Neural progenitor cell (in vitro differentiated cells): ENCODE data around the gene DENND5B. TPM values are rescaled to one million over a fixed set of nuclear protein-coding genes. Genes with fewer than 3 reads are reported as not detected.

Experiments used
- DNase-seq: peaks from one replicate; pipeline ENCODE4 v3.0.0-alpha.2; 2016; ENCODE audit warnings: low spot score
- H2AFZ ChIP-seq: fragments of 200-600 bp; sonication (generic); replicated peaks from 2 replicates; pipeline ENCODE4 v1.6.1; 2016; ENCODE audit warnings: antibody characterized with exemption
- H3F3A ChIP-seq: fragments of 200-600 bp; sonication (generic); 2 replicates; pipeline ENCODE4 v1.6.1; 2016; ENCODE audit warnings: antibody characterized with exemption, low read depth
- H3K27ac ChIP-seq: fragments of 200-600 bp; sonication (generic); 2 replicates; pipeline ENCODE4 v1.5.1; 2016; ENCODE audit warnings: mild to moderate bottlenecking
- H3K27me3 ChIP-seq: fragments of 200-600 bp; sonication (generic); 2 replicates; pipeline ENCODE4 v1.6.1; 2016; ENCODE audit warnings: mild to moderate bottlenecking, moderate library complexity
- H3K36me3 ChIP-seq: fragments of 200-600 bp; sonication (generic); 2 replicates; pipeline ENCODE4 v1.5.1; 2016
- H3K4me1 ChIP-seq: fragments of 200-600 bp; sonication (generic); 2 replicates; pipeline ENCODE4 v1.6.1; 2016; ENCODE audit warnings: mixed run types
- H3K4me2 ChIP-seq: fragments of 200-600 bp; sonication (generic); 2 replicates; pipeline ENCODE4 v1.6.1; 2016
- H3K4me3 ChIP-seq: fragments of 200-600 bp; sonication (generic); 2 replicates; pipeline ENCODE4 v1.5.1; 2016
- H3K79me2 ChIP-seq: fragments of 200-600 bp; sonication (generic); 2 replicates; pipeline ENCODE4 v1.6.1; 2016; ENCODE audit warnings: low read depth
- H3K9ac ChIP-seq: fragments of 200-600 bp; sonication (generic); 2 replicates; pipeline ENCODE4 v1.6.1; 2016
- H3K9me3 ChIP-seq: fragments of 200-600 bp; sonication (generic); 2 replicates; pipeline ENCODE4 v1.5.1; 2016; ENCODE audit warnings: low read depth
- H4K20me1 ChIP-seq: fragments of 200-600 bp; sonication (generic); 2 replicates; pipeline ENCODE4 v1.6.1; 2016; ENCODE audit warnings: low read depth
- H3K27ac Mint-ChIP-seq: 3 replicates; pipeline ENCODE4 v1.8.0; 2021; ENCODE audit warnings: mixed read lengths
- H3K27me3 Mint-ChIP-seq: 2 replicates; pipeline ENCODE4 v1.8.0; 2022; ENCODE audit warnings: low read depth, mild to moderate bottlenecking, inconsistent platforms, moderate library complexity, mixed read lengths; ENCODE audit not compliant: insufficient read depth
- H3K36me3 Mint-ChIP-seq: 3 replicates; pipeline ENCODE4 v1.8.0; 2021; ENCODE audit warnings: mixed read lengths
- H3K4me1 Mint-ChIP-seq: 3 replicates; pipeline ENCODE4 v1.8.0; 2021; ENCODE audit warnings: mixed read lengths
- H3K4me3 Mint-ChIP-seq: 3 replicates; pipeline ENCODE4 v1.8.0; 2021; ENCODE audit warnings: mild to moderate bottlenecking, moderate library complexity, mixed read lengths
- H3K9me3 Mint-ChIP-seq: 3 replicates; pipeline ENCODE4 v1.8.0; 2020; ENCODE audit warnings: mixed read lengths
- CTCF ChIP-seq: fragments of 200-600 bp; sonication (generic); IDR thresholded peaks from 2 replicates; pipeline ENCODE4 v1.5.1; 2017; ENCODE audit warnings: antibody characterized with exemption, mild to moderate bottlenecking
- EZH2 ChIP-seq: fragments of 200-600 bp; sonication (generic); IDR thresholded peaks from 2 replicates; pipeline ENCODE4 v1.6.1; 2017; ENCODE audit warnings: antibody characterized with exemption, mild to moderate bottlenecking, moderate library complexity
- EZH2phosphoT487 ChIP-seq: fragments of 200-600 bp; sonication (generic); IDR thresholded peaks from 2 replicates; pipeline ENCODE4 v1.6.1; 2017; ENCODE audit warnings: antibody characterized with exemption
- small RNA-seq: library from RNA; depleted of rRNA; stranded (forward); fragments of <200 nt; gene quantifications from one replicate; pipeline ENCODE3, GENCODE V24; 2015
- total RNA-seq: library from RNA; depleted of rRNA; stranded (reverse); fragments of >200 nt; gene quantifications from 2 replicates; pipeline ENCODE4 v1.2.3, GENCODE V29; 2015; ENCODE audit warnings: low replicate concordance

The DENND5B gene
- total RNA-seq, 1 donor from 2014 or later: 24.2 TPM

- no peak overlapping the region for H2AFZ ChIP-seq
- no peak overlapping the region for H3K9ac ChIP-seq
- no peak overlapping the region for H3K27ac Mint-ChIP-seq
- no peaks in the 10 kb centered on the region for H3K27me3 ChIP-seq
- H3K27me3 Mint-ChIP-seq: peaks cover 3% of the 10 kb centered on the region
- H3K36me3 ChIP-seq: no peaks in the 10 kb centered on the region
- H3K4me1 ChIP-seq: no peaks in the 10 kb centered on the region
- no peaks in the 10 kb centered on the region for H3K4me1 Mint-ChIP-seq
- no peak overlapping the region for H3K4me3 ChIP-seq
- peaks cover 3% of the 10 kb centered on the region for H3K36me3 Mint-ChIP-seq
- H3K9me3 ChIP-seq: no peaks in the 10 kb centered on the region
- H3K9me3 Mint-ChIP-seq: no peaks in the 10 kb centered on the region
- H3K4me3 Mint-ChIP-seq: no peak overlapping the region
- DNase-seq: no peak
- H3K4me2 ChIP-seq: no peak overlapping the region
- no peaks in the 10 kb centered on the region for H3F3A ChIP-seq
- H3K79me2 ChIP-seq: no peaks in the 10 kb centered on the region
- H4K20me1 ChIP-seq: no peaks in the 10 kb centered on the region
- TF ChIP-seq EZH2 (no peak), EZH2phosphoT487 (no peak)
- H3K27ac ChIP-seq: no peak overlapping the region
These were observed 250.9 kb downstream of the DENND5B start for GRCh38 chr12:31339831-31340622.

- H3K9me3 Mint-ChIP-seq: no peaks in the 10 kb centered on the region
These were observed 253.0 kb downstream of the DENND5B start for GRCh38 chr12:31337952-31338351.

More at GRCh38 chr12:31337952-31338351, 253.0 kb downstream of the DENND5B start:
- Mint-ChIP-seq H3K4me1 (no peaks in the 10 kb centered on the region), H3K36me3 (peaks cover 3% of the 10 kb centered on the region), H3K27ac (no peak overlapping the region), H3K4me3 (no peak overlapping the region), H3K27me3 (no peaks in the 10 kb centered on the region)
- TF ChIP-seq EZH2phosphoT487 (no peak), CTCF (no peak), EZH2 (no peak)
- H3K36me3 ChIP-seq: no peaks in the 10 kb centered on the region
- H3K4me1 ChIP-seq: no peaks in the 10 kb centered on the region
- H3K4me3 ChIP-seq: no peak overlapping the region
- no peak for DNase-seq
- H3K9me3 ChIP-seq: no peaks in the 10 kb centered on the region
- H4K20me1 ChIP-seq: no peaks in the 10 kb centered on the region
- H3K9ac ChIP-seq: no peak overlapping the region
- H3K79me2 ChIP-seq: no peaks in the 10 kb centered on the region
- H3K4me2 ChIP-seq: no peak overlapping the region
- H2AFZ ChIP-seq: no peak overlapping the region
- no peaks in the 10 kb centered on the region for H3K27me3 ChIP-seq
- H3K27ac ChIP-seq: no peak overlapping the region
- H3F3A ChIP-seq: no peaks in the 10 kb centered on the region

Small RNA genes within 50 kb of the gene (small RNA-seq; reads per million reads assigned to genes)
- not detected for gene RF00019
- not detected for gene RF00026
- gene RNU5F-4P: 0.14 reads per million
- gene RNU6-618P: not detected
- gene RPL31P50: not detected

Other genes with a start within 250 kb of the DENND5B start
- gene ETFBKMT, start 68.6 kb upstream of the DENND5B start, total RNA-seq: 1.5 and 2.7 TPM in 2 replicates
- gene AMN1, start 137.9 kb upstream of the DENND5B start, total RNA-seq: 18.3 and 29.4 TPM in 2 replicates